Stimulated activated CD4-positive, alpha-beta T cell treated with anti-CD3 and anti-CD28 coated beads, Interleukin-4, amount 100 ng/mL, for 1 hour (primary cell): ENCODE results near the gene NR5A1.

Experiments
- DNase-seq: peaks from one replicate; pipeline ENCODE4 v3.0.0-alpha.2; 2020

Gene NR5A1

GRCh38 chr9:124456341-124457078 lies 50.7 kb downstream of the NR5A1 start:
- DNase-seq = no peak

DNA sequence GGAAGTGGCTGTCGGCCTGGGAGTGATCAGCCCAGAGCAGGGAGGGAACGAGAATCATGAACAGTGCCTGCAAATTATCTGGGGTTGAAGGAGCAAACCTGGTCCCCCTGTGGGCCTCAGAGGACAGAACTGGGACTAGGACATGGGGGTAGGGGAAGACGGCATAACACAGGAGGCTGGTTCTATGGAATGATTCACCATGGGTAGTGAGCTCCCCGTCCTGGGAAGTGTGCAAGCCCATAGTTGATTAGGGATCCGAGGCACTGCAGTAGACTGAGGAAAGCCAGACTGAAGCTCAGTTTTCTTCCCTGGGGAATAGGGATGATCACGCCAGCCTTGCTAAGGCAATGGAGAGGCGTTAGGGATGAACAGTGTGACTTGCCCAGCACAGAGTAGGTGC lies 51.4 kb downstream of the NR5A1 start:
- DNase-seq = no peak

- no peak for DNase-seq
Measured at GRCh38 chr9:124454791-124455443, 52.3 kb downstream of the NR5A1 start.

- no peak for DNase-seq
Measured at GRCh38 chr9:124454296-124454695, 52.9 kb downstream of the NR5A1 start.

GRCh38 chr9:124453586-124454191 lies 53.5 kb downstream of the NR5A1 start:
- no peak for DNase-seq

DNA sequence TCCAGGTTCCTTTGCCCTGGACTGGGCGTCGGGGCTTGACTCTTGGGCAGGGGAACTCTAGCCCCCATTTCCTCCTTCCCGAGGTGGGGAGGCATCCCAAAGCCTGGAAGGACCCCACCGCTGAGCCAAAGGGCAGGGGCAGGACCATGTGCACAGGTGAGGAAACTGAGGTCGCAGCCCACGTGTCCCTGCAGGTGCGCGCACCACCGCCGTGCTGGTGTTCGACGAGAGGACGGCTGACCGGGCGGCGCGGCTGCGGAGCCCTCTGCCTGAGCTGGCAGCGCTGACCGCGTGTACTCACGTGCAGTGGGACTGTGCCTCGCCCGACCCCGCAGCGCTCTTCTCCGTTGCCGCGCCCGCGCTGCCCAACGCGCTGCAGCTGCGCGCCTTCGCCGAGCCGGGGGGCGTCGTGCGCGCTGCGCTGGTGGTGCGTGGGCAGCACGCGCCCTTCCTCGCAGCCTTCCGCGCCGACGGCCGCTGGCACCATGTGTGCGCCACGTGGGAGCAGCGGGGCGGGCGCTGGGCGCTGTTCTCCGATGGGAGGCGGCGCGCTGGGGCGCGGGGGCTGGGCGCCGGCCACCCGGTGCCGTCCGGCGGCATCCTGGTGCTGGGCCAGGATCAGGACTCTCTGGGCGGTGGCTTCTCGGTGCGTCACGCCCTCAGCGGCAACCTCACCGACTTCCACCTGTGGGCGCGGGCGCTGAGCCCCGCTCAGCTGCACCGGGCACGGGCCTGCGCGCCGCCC lies 54.2 kb downstream of the NR5A1 start:
- DNase-seq = no peak

- no peak for DNase-seq
Measured at GRCh38 chr9:124452326-124452725, 54.9 kb downstream of the NR5A1 start.

GRCh38 chr9:124450931-124451661 lies 56.1 kb downstream of the NR5A1 start:
- DNase-seq = no peak

DNA sequence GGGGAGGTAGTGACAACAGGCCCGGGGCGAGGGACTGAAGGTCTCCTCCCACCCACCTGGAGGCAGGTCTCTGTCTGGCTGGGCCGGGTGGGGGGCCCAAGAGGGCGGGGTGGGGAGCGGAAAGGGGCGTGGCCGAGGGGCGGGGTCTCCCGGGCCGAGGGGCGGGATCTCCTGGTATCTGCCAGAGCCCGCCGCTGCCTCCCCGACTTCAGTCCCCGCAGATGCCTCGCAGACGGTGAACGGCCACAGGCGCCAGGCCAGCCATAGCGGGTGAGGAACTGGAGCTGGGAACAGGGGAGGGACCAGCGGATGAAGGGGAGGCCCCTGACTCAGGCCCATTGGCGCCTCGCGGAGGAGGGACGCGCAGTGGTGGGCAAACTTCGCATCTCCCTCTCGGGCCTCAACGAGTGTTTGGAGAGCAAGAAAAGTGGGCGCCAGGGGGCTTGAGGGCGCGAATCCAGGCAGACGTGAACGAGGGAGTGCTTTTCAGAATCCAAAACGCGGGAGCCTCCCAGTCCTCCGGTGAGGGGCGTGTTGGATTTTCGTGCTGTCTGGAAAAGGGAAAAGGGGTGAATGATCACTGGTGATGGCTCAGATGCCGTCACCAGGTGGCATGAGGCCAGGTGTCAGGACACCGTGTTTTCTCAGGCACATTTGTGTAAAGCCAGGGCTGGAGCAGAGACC lies 56.8 kb downstream of the NR5A1 start, which contains the start of gene ADGRD2:
Gene ADGRD2 (plus strand): TSS at position 211 of the 684 bp plus-strand sequence. CDS start 1,216 bp downstream, outside the sequence.
- DNase-seq = no peak

DNA sequence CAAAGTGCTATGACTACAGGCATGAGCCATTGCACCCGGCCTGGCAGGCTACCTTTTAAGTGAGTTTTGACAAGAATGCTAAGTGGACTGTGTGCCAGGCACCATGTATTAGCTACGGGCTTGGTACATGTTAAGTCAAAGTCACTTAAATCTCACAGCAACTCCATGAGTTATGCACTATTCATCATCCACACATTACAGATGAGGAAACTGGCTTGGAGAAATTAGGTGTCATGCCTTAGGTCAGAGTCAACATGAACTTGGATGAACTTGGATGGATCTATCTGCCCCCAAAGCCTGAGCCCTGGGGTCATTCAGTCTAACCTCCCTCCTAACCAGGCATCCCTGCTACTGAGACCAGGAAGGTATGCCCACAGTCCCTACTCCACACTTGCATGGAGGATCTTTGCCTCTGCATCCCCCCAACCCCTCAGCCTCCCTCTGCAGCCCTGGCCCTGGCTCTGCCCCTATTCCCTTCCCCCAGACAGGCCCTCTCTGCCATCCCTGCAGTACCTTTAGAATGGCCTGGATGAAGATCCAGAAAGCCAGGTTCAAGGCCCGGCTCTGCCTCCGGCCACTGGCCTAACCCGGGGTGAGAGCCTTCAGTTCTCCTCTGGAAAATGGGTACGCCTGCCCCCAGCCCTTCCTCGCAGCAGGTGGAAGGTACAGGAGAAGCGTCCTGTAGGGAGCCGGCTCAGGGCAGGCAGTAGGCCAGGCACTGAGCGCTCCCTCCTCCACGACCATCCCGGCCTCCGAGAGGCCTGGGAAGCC lies 57.6 kb downstream of the NR5A1 start:
- no peak for DNase-seq

DNA sequence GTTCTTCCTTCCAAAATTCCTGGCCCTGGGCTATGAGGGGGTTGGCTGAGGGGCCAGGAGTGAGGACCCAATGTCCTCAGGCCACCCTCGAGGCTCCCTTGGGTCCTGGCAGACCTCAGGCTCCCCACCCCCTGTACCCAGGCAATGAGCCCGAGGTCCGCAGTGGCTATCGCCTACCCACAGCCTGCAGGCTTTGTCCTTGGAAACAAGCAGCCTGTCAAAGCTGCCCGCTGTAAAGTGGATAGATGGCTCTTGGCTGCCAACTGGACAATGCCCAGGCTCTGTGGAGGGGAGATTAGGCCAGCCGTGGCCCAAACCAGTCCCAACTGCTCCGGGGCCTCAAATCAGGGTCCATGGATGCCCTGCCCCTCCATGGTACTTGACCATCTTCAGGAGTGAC lies 59.2 kb downstream of the NR5A1 start:
- DNase-seq = no peak

DNA sequence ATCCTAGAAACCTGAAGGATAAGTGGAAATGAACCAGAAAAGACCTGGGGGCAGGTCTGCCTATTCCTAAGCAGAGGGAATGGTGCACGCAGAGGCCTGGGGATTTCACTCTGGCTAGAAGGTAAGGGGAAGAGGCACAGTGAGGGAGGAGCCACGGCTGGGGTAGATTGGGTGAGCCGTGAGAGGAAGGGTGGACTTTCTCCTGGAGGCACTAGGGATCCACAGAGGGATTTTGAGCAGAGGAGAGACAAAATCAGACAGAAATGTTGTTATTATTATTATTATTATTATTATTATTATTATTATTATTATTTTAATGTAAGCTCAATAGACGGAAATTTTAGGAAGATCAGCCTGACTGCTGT lies 59.9 kb downstream of the NR5A1 start:
- DNase-seq = no peak

- no peak for DNase-seq
Measured at GRCh38 chr9:124444166-124444565, 63.0 kb downstream of the NR5A1 start.

GRCh38 chr9:124443625-124444024 lies 63.6 kb downstream of the NR5A1 start:
- no peak for DNase-seq

DNA sequence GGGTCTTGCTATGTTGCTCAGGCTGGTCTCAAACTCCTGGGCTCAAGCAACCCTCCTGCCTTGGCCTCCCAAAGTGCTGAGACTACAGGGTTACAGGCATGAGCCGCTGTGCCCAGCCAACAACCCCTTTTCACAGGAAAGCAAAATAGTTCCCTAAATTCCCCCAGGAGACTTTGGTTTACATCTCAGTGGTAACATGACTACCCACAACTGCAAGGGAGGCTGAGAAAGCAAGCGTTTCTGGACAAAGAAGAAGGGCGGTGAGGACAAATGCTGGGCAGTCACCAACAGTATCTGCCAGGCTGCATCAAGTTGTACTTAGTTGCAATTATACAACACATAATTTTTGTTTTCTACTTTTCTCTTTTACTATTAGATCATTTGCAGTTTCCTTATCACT lies 64.4 kb downstream of the NR5A1 start:
- no peak for DNase-seq

- DNase-seq = no peak
Measured at GRCh38 chr9:124442379-124442778, 64.8 kb downstream of the NR5A1 start.

DNA sequence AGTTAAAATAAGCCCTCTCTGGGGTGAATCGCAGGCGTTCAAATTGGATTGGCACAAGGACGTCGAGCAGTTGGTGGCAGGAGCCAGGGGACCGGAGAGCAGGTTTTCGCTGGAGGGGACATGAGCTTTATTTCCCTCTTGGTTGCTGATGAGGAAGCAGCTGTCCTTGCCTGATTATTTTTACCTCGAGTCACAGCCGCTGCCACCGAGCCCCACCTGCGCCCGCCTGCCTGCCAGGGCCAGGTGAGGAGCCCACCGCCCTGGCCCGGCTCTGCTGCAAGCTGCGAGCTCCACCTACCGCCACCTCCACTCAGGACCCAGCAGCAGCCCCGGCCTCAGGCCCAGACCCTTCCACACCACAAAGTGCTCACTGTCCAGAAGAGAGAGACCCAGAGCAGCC lies 65.9 kb downstream of the NR5A1 start:
- no peak for DNase-seq

- DNase-seq = no peak
Measured at GRCh38 chr9:124440786-124441185, 66.4 kb downstream of the NR5A1 start.

GRCh38 chr9:124439686-124440243 lies 67.4 kb downstream of the NR5A1 start:
- no peak for DNase-seq

DNA sequence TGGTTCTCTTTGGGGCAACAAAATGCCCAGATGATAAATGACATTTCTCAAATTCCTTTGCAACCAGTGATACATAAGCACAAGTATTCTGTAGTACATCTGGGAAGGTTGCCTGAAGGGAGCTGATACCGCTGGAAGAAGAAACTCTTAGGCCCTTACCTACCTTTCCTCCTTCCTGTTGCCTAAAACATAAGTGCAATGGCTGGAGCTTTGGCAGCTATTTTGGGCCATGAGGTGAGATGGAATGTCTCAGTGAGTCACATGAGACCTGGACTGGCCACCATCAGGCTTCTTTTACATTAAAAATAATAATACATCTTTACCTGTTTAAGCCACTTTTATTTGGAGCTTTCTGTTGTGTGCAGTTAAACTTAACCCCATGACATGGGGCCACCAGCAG lies 68.1 kb downstream of the NR5A1 start:
- no peak for DNase-seq

DNA sequence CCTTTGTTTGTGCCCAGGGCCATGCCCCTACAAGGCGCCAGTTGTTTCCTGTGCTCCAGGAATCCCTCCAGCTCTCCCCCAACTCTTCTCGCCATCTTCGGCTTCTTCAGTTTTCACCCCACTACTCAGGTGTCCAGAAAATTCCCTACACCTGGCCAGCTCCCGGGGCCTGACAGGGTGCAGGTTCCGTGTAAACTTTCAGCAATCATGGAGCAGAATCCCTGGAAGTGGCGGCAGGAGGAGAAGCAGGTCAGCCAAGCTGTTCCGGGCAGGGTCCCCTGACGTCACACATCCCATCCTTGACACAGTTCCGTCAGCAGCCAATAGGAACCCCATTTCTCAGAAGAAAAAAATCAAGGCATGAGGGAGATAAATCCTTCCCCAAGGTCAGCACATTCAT lies 69.1 kb downstream of the NR5A1 start:
- no peak for DNase-seq
